OCI-LY3 (cell line): ENCODE results near the gene KBTBD12.

Experiments used
- CTCF ChIP-seq: fragments of 200-600, 300-600 bp; sonication (generic); IDR thresholded peaks from 2 replicates; pipeline ENCODE4 v1.5.1; 2014; ENCODE audit warnings: antibody characterized with exemption, low read length, low read depth
- EZH2phosphoT487 ChIP-seq: fragments of 200-600 bp; shearing (Covaris generic); IDR thresholded peaks from 2 replicates; pipeline ENCODE4 v1.6.1; 2018; ENCODE audit warnings: antibody characterized with exemption, mixed run types, low read depth

- no peak for TF ChIP-seq CTCF
- TF ChIP-seq EZH2phosphoT487: no peak
These were observed 18.4 kb downstream of the KBTBD12 start for GRCh38 chr3:127933396-127933795.
